NB4 (cell line): Measurements from ENCODE around the gene PHACTR1.

ENCODE experiments used
- DNase-seq: peaks from one replicate; pipeline ENCODE4 v3.0.0; 2010; ENCODE audit warnings: low read depth
- H3K4me3 ChIP-seq: one replicate; pipeline ENCODE4 v1.5.1; 2011; ENCODE audit warnings: mild to moderate bottlenecking, low read depth, low read length, moderate library complexity
- MYC ChIP-seq: IDR thresholded peaks from 2 replicates; pipeline ENCODE4 v1.6.1; 2011; ENCODE audit warnings: low read depth, low read length
- POLR2A ChIP-seq: IDR thresholded peaks from 2 replicates; pipeline ENCODE4 v1.6.1; 2011; ENCODE audit warnings: mild to moderate bottlenecking; ENCODE audit not compliant: insufficient read length; ENCODE audit errors: extremely low read depth
- TF ChIP-seq, protein P1 (sequence below): IDR thresholded peaks from 2 replicates; pipeline ENCODE4 v1.6.1; 2011; ENCODE audit warnings: low read depth, low read length
- TF ChIP-seq, protein P2 (sequence below): IDR thresholded peaks from one replicate; pipeline ENCODE4 v1.5.1; 2012; ENCODE audit warnings: low read depth, low read length

PHACTR1 gene

DNA sequence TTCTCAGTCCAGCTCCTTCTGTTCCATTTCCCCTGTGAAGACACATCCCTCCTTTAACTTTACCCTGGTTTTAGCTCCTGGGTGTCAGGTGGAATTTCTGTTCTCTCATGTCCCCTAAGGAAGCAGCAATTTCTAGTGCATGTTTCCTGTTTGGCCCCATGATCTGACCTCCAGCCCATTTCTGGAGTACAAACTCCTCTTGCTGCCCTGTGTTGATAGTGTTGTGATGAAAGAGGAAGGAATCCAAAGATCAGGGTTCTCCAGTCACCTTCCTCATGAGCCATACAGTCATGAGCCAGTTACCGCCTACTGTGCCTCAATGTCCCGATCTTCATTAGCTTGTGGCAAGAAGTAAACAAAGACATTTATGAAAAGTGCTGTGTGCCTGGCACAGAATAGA is 97.4 kb downstream of the PHACTR1 start:
- DNase-seq: no peak
- TF ChIP-seq POLR2A: no peak
- TF ChIP-seq, protein P1, sequence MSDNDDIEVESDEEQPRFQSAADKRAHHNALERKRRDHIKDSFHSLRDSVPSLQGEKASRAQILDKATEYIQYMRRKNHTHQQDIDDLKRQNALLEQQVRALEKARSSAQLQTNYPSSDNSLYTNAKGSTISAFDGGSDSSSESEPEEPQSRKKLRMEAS: no peak
- TF ChIP-seq, protein P2, sequence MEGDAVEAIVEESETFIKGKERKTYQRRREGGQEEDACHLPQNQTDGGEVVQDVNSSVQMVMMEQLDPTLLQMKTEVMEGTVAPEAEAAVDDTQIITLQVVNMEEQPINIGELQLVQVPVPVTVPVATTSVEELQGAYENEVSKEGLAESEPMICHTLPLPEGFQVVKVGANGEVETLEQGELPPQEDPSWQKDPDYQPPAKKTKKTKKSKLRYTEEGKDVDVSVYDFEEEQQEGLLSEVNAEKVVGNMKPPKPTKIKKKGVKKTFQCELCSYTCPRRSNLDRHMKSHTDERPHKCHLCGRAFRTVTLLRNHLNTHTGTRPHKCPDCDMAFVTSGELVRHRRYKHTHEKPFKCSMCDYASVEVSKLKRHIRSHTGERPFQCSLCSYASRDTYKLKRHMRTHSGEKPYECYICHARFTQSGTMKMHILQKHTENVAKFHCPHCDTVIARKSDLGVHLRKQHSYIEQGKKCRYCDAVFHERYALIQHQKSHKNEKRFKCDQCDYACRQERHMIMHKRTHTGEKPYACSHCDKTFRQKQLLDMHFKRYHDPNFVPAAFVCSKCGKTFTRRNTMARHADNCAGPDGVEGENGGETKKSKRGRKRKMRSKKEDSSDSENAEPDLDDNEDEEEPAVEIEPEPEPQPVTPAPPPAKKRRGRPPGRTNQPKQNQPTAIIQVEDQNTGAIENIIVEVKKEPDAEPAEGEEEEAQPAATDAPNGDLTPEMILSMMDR: no peak
- no peak for TF ChIP-seq MYC
- H3K4me3 ChIP-seq: no peak overlapping the region

DNA sequence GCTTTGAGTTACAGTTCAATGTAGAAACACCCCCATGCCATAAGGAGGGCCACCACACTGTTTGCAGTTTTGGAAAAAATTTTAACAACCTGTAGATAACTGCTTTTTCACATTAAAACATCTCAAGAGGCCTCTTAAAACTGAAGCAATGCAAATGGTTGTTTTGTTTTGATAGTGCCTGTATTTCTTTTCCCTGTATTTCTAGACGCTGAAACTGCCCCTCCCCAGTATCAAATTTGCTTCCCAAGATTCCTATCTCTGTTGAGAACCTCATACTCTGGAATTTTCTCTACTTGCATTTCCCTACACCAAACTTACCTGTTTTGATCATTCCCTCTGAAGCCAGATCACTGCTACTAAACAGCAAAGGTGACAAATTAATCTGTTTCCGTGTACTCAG is 98.5 kb downstream of the PHACTR1 start:
- TF ChIP-seq, protein P1: no peak
- no peak for TF ChIP-seq MYC
- TF ChIP-seq, protein P2: no peak
- TF ChIP-seq POLR2A: no peak
- no peak for DNase-seq
- no peak overlapping the region for H3K4me3 ChIP-seq

DNA sequence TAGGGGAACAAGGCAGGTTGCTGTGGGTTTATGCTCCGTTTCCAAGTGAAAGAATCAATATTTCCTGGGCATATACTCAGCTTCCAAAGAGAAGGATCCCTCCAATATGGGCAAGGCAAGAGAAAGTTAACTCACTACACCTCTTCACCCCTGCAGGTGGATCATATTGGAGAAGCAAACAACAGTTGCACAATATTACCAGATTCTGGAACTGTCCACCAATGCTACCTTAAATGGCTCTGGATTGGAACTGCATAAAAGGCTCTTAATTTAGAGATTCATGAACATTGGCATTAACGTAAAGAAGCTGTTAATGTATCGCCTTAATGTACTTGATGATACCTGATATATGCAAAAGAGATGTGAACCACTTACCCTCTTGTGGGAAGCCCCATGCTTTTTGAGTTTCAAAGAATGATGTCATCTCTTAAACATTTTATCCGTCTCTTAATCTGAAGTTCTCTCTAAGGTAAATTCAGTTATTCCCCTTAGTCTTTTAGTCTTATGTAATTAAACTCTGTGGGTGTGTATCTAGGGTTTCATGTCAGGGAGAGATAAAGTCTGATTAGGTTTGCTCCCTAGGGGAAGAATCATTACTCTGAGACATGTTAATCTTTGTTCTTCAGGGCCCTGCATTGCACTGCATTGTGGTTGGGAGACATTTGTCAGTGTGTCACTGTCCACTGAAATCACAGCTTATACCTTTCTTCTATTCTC is 99.5 kb downstream of the PHACTR1 start:
- DNase-seq: no peak
- no peak overlapping the region for H3K4me3 ChIP-seq
- no peak for TF ChIP-seq MYC
- TF ChIP-seq, protein P2: no peak
- TF ChIP-seq POLR2A: no peak
- TF ChIP-seq, protein P1: no peak

DNA sequence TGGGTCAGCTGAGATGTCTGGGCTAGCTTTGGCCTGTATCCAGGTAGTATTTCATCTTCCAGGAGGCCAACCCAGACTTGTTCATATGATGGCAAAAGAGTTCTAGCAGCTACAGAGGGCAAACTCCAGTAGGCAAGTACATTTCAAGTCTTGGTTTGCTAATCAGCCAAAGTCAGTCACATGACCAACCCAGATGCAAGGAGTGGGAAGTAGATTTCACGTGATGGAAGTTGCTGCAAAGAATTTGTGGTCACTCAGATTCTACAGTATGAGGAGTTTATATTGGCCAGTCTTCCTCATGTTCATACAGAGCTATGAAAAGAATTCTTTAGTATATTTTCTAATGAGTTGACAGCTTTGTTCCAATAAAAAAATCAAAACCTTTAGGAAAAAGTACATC is 101.8 kb downstream of the PHACTR1 start:
- peak; percentile 8 for DNase-seq
- TF ChIP-seq, protein P2: no peak
- TF ChIP-seq, protein P1: peak; percentile 33; the same call in 1 of the 2 replicates
- H3K4me3 ChIP-seq: no peak overlapping the region

DNA sequence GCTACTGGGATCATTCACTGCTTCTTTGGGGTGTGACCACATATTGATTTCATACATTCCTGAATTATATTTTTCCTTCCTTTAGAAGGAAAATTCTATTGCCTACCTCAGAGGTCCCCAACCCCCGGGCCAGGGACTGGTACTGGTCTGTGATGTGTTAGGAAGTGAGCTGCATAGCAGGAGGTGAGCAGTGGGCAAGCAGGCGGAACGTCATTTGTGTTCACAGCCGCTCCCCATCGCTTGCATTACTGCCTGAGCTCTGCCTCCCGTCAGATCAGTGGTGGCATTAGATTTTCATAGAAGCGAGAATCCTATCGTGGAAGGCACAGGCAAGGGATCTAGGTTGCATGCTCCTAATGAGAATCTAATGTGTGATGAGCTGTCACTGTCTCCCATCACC is 107.3 kb downstream of the PHACTR1 start:
- TF ChIP-seq MYC (no peak), POLR2A (no peak)
- TF ChIP-seq, protein P2: no peak
- TF ChIP-seq, protein P1: no peak
- no peak for DNase-seq
- no peak overlapping the region for H3K4me3 ChIP-seq

DNA sequence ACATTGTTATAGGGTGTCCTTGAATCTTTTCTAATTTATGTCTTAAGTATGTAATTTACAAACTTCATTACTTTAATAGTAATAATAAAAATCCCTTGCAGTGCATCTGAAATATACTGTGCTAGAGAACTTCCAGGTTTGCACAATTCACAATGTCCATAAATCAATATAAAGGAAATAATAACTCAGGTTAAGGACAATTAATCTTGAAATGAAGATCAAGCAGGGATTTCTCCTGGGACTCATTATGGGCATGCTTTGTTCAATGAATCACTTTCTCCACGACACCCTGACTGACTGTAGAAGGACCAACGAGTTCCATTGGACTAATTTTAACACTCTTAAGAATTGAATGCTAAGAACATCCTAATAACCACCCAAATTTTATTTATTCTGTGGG is 110.0 kb downstream of the PHACTR1 start:
- TF ChIP-seq, protein P2: no peak
- no peak for TF ChIP-seq POLR2A
- TF ChIP-seq, protein P1: no peak
- TF ChIP-seq MYC: no peak
- no peak for DNase-seq
- no peak overlapping the region for H3K4me3 ChIP-seq
